Amygdala (tissue), 56 donors: ENCODE data around the gene ASH1L.

Experiments
- DNase-seq, 56 donors: peaks; one replicate each; lab custom pipeline; 2025; lab: John Stamatoyannopoulos, UW

The ASH1L gene

DNA sequence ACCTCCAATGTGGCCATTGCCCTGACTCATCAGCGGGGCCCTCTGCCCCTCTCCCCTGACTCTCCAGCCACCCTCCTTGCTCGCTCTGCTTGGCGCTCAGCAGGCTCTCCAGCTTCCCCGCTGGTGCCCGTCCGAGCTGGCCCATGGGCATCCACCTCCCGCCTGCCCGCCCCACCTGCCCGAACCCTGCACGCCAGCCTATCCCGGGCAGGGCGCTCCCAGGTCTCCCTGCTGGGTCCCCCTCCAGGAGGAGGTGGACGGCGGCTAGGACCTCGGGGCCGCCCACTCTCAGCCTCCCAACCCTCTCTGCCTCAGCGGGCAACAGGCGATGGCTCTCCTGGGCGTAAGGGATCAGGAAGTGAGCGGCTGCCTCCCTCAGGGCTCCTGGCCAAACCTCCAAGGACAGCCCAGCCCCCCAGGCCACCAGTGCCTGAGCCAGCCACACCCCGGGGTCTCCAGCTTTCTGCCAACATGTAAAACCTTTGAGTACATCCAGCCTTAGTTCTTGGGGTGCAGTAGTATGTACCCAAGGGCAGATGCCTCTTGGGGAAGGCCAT, 274.5 kb downstream of the ASH1L start:
- no peak for DNase-seq

DNA sequence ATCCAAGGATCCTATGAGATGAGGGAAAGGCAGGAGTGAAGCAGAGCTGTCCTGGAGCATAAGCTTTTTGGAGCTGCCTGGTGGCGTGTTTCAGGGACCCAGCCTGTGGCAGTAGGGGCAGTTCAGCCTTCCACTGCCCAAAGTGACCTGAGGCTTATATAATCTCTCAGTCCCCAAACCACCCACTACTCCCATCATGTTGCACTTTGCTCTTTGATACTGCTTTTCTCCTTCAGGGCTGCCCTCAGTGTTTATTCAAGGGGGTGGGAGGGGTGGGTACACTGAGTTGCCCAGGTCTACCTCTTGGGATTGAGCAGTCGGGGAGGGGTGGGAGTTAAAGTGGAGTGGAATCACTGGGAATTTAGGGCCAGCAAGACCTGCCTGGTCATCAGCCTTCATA, 276.1 kb downstream of the ASH1L start:
- DNase-seq: no peak

DNA sequence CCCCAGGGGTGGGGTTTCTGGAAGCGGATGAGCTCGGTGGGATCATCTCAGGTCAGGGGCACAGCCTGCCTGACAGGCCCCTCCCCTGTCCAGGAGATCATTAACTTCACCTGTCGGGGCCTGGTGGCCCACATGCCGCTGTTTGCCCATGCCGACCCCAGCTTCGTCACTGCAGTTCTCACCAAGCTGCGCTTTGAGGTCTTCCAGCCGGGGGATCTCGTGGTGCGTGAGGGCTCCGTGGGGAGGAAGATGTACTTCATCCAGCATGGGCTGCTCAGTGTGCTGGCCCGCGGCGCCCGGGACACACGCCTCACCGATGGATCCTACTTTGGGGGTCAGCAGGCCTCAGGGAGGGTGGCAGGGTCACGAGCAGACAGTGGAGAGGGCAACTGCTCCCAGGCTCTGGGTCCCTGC, 277.0 kb downstream of the ASH1L start:
- no peak for DNase-seq
